Embryonic facial prominence (tissue), 1 donor: ENCODE results near the gene CYP4A11.
"Not testable (repeated sequence)": the region's sequence is repeated elsewhere in the genome, so short reads cannot be mapped to it uniquely, and the experiment has no call there.

Experiments used
- DNase-seq: peaks from one replicate; pipeline ENCODE4 v3.0.0-alpha.2; 2016; ENCODE audit errors: extremely low spot score

CYP4A11 gene

DNA sequence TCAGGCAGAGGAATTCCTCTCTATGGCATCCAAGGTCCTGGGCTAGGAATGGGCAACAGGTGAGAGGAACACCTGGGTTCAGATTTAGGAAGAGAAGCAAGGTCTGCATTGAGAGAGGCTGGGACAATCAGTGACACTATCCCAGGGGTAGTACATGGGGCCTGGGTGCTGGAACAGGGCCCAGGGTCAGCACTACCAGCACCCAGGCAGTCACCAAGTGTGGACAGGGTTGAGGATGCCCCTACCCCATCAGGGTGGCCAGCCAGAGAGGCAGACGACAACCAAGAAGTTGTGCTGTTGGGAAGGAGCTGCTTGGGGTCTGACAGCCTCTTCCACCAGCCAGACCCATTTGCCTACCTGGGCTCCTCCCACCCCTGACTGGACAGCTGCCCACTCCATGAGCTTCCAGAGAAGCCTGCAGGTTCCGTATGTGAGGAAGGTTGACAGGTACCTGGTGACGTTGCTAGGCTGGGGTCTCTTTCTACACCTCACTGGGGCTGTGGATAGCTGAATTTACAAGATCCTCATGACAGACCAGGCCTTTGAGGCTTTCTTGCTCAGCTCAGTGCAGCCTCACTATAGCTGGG is 13.9 kb downstream of the CYP4A11 start:
- no peak for DNase-seq

DNA sequence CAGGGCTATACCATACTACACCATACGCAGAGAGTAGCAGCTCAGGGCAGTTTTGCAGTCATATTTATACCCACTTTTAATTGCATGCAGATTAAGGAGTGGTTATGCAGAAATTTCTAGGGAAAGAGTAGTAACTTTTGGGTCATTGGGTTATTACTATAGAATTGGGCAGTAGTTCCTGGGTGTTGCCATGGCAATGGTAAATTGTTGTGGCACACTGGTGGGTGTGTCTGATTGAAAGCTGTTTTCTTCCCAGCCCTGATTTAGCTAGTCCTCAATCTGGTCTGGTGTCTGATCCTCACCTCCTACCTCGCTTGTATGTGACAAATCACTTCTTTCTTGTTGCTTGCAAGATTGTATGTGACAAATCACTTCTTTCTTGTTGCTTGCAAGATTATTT is 30.5 kb downstream of the CYP4A11 start:
- no peak for DNase-seq

DNA sequence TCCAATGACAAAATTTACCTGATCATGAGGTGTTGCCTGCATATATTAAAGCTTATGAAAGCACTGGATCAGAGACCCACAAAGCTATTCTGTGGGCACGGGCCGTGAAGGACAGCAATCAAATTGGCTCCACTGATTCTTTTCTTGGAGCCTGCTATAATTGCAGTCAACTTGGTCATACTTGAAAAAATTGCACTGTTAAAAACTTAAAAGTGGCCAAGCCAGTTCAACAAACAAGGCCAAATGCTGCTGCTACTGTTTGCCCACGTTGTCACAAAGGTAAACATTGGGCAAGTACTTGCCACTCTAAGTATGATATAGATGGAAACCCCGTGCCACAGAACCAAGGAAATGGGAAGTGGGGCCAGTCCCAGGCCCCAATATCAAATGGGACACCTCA is 37.8 kb downstream of the CYP4A11 start:
- DNase-seq, result no peak

DNA sequence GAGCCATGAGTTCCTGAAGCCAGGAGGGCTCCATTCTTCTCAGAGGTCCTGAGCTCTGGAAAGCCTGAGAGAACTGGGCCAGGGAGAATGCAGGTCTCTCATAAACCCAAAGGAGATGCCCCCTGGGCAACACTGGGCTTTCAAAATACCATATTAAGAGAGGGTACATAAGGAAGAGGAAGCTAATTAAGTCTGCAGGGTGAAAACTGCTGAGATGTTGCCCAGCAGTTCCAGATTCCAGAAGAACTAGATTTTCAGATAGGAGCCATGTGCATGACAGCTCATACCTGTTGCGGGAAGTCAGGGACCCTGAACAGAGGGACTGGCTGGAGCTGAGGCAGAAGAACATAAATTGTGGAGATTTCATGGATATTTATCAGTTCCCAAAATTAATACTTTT is 40.9 kb downstream of the CYP4A11 start:
- DNase-seq, result no peak

DNA sequence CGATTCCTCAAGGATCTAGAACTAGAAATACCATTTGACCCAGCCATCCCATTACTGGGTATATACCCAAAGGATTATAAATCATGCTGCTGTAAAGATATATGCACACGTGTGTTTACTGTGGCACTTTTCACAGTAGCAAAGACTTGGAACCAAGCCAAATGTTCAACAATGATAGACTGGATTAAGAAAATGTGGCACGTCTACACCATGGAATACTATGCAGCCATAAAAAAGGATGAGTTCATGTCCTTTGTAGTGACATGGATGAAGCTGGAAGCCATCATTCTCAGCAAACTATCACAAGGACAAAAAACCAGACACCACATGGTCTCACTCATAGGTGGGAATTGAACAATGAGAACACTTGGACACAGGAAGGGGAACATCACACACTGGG is 59.6 kb downstream of the CYP4A11 start:
- not testable (repeated sequence) for DNase-seq
